Mucosa of rectum (tissue), 2 donors: Measurements from ENCODE around the gene TEAD3.
A peak's percentile ranks its signal among the peaks of the same experiment; 100 is the strongest.

ENCODE experiments used
- H3K27ac ChIP-seq, 2 donors: one replicate each; pipeline ENCODE4 v1.7.0; 2013; ENCODE audit warnings: inconsistent platforms in 2 of 2, low read depth in 2 of 2, low read length in 2 of 2
- H3K27me3 ChIP-seq, 2 donors: one replicate each; pipeline ENCODE4 v1.7.0; 2013; ENCODE audit warnings: low read length in 2 of 2; ENCODE audit not compliant: control insufficient read depth in 2 of 2, insufficient read depth in 2 of 2
- H3K36me3 ChIP-seq, 2 donors: one replicate each; pipeline ENCODE4 v1.7.0; 2013; ENCODE audit warnings: low read length in 2 of 2; ENCODE audit not compliant: control insufficient read depth in 2 of 2, insufficient read depth in 2 of 2
- H3K4me1 ChIP-seq, 2 donors: one replicate each; pipeline ENCODE4 v1.7.0; 2013; ENCODE audit warnings: low read length in 2 of 2, mild to moderate bottlenecking in 1 of 2; ENCODE audit not compliant: control insufficient read depth in 2 of 2, insufficient read depth in 2 of 2
- H3K4me3 ChIP-seq, 2 donors: one replicate each; pipeline ENCODE4 v1.7.0; 2013; ENCODE audit warnings: low read length in 2 of 2
- H3K9ac ChIP-seq, 2 donors: one replicate each; pipeline ENCODE4 v1.7.0; 2013; ENCODE audit warnings: low read length in 2 of 2, low read depth in 1 of 2, mild to moderate bottlenecking in 1 of 2
- H3K9me3 ChIP-seq, 2 donors: one replicate each; pipeline ENCODE4 v1.7.0; 2013; ENCODE audit warnings: low read length in 2 of 2; ENCODE audit not compliant: control insufficient read depth in 2 of 2
- donor health status: healthy.
- donor health status: Normal muscosa, but diverticular disease.

Gene TEAD3

GRCh38 chr6:35487658-35488516 is 9.0 kb downstream of the TEAD3 start:
- peaks cover 51% of the 10 kb centered on the region in 2 donors for H3K4me1 ChIP-seq

GRCh38 chr6:35486005-35486925 is 10.6 kb downstream of the TEAD3 start:
- H3K27ac ChIP-seq: peak overlapping the region; percentile 96 to 98
- H3K4me3 ChIP-seq: peak overlapping the region; percentile 57 to 63
- H3K9me3 ChIP-seq: no peaks in the 10 kb centered on the region
- H3K4me1 ChIP-seq: peaks cover 40 to 43% of the 10 kb centered on the region in 2 donors
- peaks cover 7 to 8% of the 10 kb centered on the region in 2 donors for H3K36me3 ChIP-seq
- peak overlapping the region; percentile 75 to 93 for H3K9ac ChIP-seq
- H3K27me3 ChIP-seq: no peaks in the 10 kb centered on the region

More at GRCh38 chr6:35487658-35488516, 9.0 kb downstream of the TEAD3 start:
- peaks cover 4 to 5% of the 10 kb centered on the region in 2 donors for H3K36me3 ChIP-seq
- no peaks in the 10 kb centered on the region for H3K9me3 ChIP-seq
- no peaks in the 10 kb centered on the region for H3K27me3 ChIP-seq
- peak overlapping the region; percentile 96 to 98 for H3K27ac ChIP-seq
- peak overlapping the region; percentile 37 to 44 for H3K4me3 ChIP-seq
- peak overlapping the region; percentile 74 to 75 for H3K9ac ChIP-seq

GRCh38 chr6:35485402-35485877 is 11.4 kb downstream of the TEAD3 start:
- Histone ChIP-seq H3K27ac (peak overlapping the region; percentile 96 to 98), H3K9ac (peak overlapping the region; percentile 75 to 93), H3K4me3 (peak overlapping the region; percentile 57 to 63), H3K27me3 (no peaks in the 10 kb centered on the region), H3K36me3 (peaks cover 8 to 10% of the 10 kb centered on the region in 2 donors), H3K9me3 (no peaks in the 10 kb centered on the region), H3K4me1 (peaks cover 40 to 41% of the 10 kb centered on the region in 2 donors)

GRCh38 chr6:35484921-35485392 is 11.9 kb downstream of the TEAD3 start:
- Histone ChIP-seq H3K36me3 (peaks cover 8 to 10% of the 10 kb centered on the region in 2 donors), H3K9ac (peak overlapping the region in 1 of 2 donors; percentile 93), H3K9me3 (no peaks in the 10 kb centered on the region), H3K27ac (peak overlapping the region; percentile 96 to 98), H3K4me3 (peak overlapping the region; percentile 7 to 63), H3K27me3 (no peaks in the 10 kb centered on the region), H3K4me1 (peaks cover 39 to 40% of the 10 kb centered on the region in 2 donors)

GRCh38 chr6:35483893-35484645 is 12.8 kb downstream of the TEAD3 start:
- Histone ChIP-seq H3K9me3 (no peaks in the 10 kb centered on the region), H3K4me1 (peaks cover 39 to 40% of the 10 kb centered on the region in 2 donors), H3K4me3 (no peak overlapping the region), H3K36me3 (peaks cover 10 to 12% of the 10 kb centered on the region in 2 donors), H3K9ac (no peak overlapping the region), H3K27me3 (no peaks in the 10 kb centered on the region), H3K27ac (no peak overlapping the region)

- Histone ChIP-seq H3K27ac (no peak overlapping the region), H3K36me3 (peaks cover 11 to 12% of the 10 kb centered on the region in 2 donors), H3K9ac (no peak overlapping the region), H3K9me3 (no peaks in the 10 kb centered on the region), H3K27me3 (no peaks in the 10 kb centered on the region), H3K4me1 (peaks cover 38% of the 10 kb centered on the region in 2 donors), H3K4me3 (no peak overlapping the region)
These were observed 13.4 kb downstream of the TEAD3 start for GRCh38 chr6:35483490-35483889.

GRCh38 chr6:35483062-35483461 is 13.8 kb downstream of the TEAD3 start:
- no peak overlapping the region for H3K27ac ChIP-seq
- H3K4me1 ChIP-seq: peaks cover 33 to 34% of the 10 kb centered on the region in 2 donors
- no peaks in the 10 kb centered on the region for H3K27me3 ChIP-seq
- no peaks in the 10 kb centered on the region for H3K9me3 ChIP-seq
- H3K36me3 ChIP-seq: peaks cover 15% of the 10 kb centered on the region in 2 donors
- no peak overlapping the region for H3K9ac ChIP-seq
- no peak overlapping the region for H3K4me3 ChIP-seq

- H3K9me3 ChIP-seq: no peaks in the 10 kb centered on the region
- H3K36me3 ChIP-seq: peaks cover 16 to 17% of the 10 kb centered on the region in 2 donors
- no peak overlapping the region for H3K4me3 ChIP-seq
- no peak overlapping the region for H3K27ac ChIP-seq
- H3K4me1 ChIP-seq: peaks cover 15 to 16% of the 10 kb centered on the region in 2 donors
- H3K9ac ChIP-seq: no peak overlapping the region
- H3K27me3 ChIP-seq: no peaks in the 10 kb centered on the region
These were observed 15.7 kb downstream of the TEAD3 start for GRCh38 chr6:35481226-35481625.

GRCh38 chr6:35480176-35480575 is 16.7 kb downstream of the TEAD3 start:
- Histone ChIP-seq H3K4me3 (no peak overlapping the region), H3K9ac (no peak overlapping the region), H3K27ac (no peak overlapping the region), H3K9me3 (no peaks in the 10 kb centered on the region), H3K36me3 (peaks cover 19 to 21% of the 10 kb centered on the region in 2 donors), H3K27me3 (no peaks in the 10 kb centered on the region), H3K4me1 (peaks cover 5 to 7% of the 10 kb centered on the region in 2 donors)
